Activated CD4-positive, CD25-positive, alpha-beta regulatory T cell treated with anti-CD3 and anti-CD28 coated beads, Interleukin-2, amount 50 U/mL, for 16 hours (primary cell): ENCODE data around the gene HS3ST6.
"Not testable (repeated sequence)": the region's sequence is repeated elsewhere in the genome, so short reads cannot be mapped to it uniquely, and the experiment has no call there.

ENCODE experiments used
- DNase-seq: peaks from one replicate; pipeline ENCODE4 v3.0.0-alpha.2; 2020; ENCODE audit warnings: low read depth, low spot score

The HS3ST6 gene

GRCh38 chr16:1946495-1947368 is 28.5 kb upstream of the HS3ST6 start:
- no peak for DNase-seq

GRCh38 chr16:1945559-1946391 is 27.6 kb upstream of the HS3ST6 start:
- no peak for DNase-seq

GRCh38 chr16:1944612-1945199 is 26.5 kb upstream of the HS3ST6 start:
- DNase-seq = no peak

- peak; percentile 97 for DNase-seq
Observed at GRCh38 chr16:1942810-1943726, 24.9 kb upstream of the HS3ST6 start, which contains the start of gene MSRB1. MSRB1 (minus strand) TSS chr16:1943199; CDS start chr16:1943156, 43 bp downstream.

GRCh38 chr16:1942047-1942809 is 24.0 kb upstream of the HS3ST6 start:
- no peak for DNase-seq

GRCh38 chr16:1941162-1942046 is 23.2 kb upstream of the HS3ST6 start:
- no peak for DNase-seq

GRCh38 chr16:1940273-1941161 is 22.3 kb upstream of the HS3ST6 start:
- DNase-seq = no peak

- not testable (repeated sequence) for DNase-seq
Observed at GRCh38 chr16:1939833-1940232, 21.6 kb upstream of the HS3ST6 start.

- no peak for DNase-seq
Observed at GRCh38 chr16:1938910-1939309, 20.7 kb upstream of the HS3ST6 start.

GRCh38 chr16:1938316-1938715 is 20.1 kb upstream of the HS3ST6 start:
- DNase-seq = no peak

- DNase-seq = no peak
Observed at GRCh38 chr16:1936945-1937479, 18.8 kb upstream of the HS3ST6 start.

GRCh38 chr16:1933097-1933661 is 15.0 kb upstream of the HS3ST6 start:
- DNase-seq = no peak

- no peak for DNase-seq
Observed at GRCh38 chr16:1932050-1933028, 14.1 kb upstream of the HS3ST6 start.

- DNase-seq = no peak
Observed at GRCh38 chr16:1930338-1930720, 12.1 kb upstream of the HS3ST6 start.

- peak; percentile 85 for DNase-seq
Observed at GRCh38 chr16:1929578-1930337, 11.5 kb upstream of the HS3ST6 start.

GRCh38 chr16:1929105-1929504 is 10.9 kb upstream of the HS3ST6 start:
- no peak for DNase-seq
